ENCODE measurements around the gene ANKRD12.

Gene ANKRD12

GRCh38 chr18:9150121-9150520 lies 13.5 kb downstream of the ANKRD12 start:
- Histone ChIP-seq H3K9me3 (ENCODE audit: control insufficient read depth, insufficient read depth, low read depth, low read length) (no peaks in the 10 kb centered on the region), H3K27ac (ENCODE audit: extremely low read depth, low read depth, low read length) (no peak overlapping the region), H3K4me1 (ENCODE audit: control insufficient read depth, insufficient read depth, low read length) (peaks cover 4% of the 10 kb centered on the region; the same call in 1 of the 2 replicates), H3K4me3 (ENCODE audit: low read depth, low read length) (no peak overlapping the region), H3K36me3 (ENCODE audit: control insufficient read depth in 2 of 2, insufficient read depth in 1 of 2, low read length in 2 of 2) (no peaks in the 10 kb centered on the region)
- ChIA-PET CTCF (interaction anchor here (1.2 to 1.4 kb wide), 2 partner anchors 10 to 76 kb away, joined by 3 to 6 read pairs; no protein-coding TSS in a partner anchor), POLR2A (no interaction called here)
- TF ChIP-seq ZNF677 (tag by site-specific recombination; IDR thresholded peaks at IDR 0.05) (no peak), WT1 (tag by site-specific recombination; IDR thresholded peaks at IDR 0.05) (no peak), ZSCAN5A (tag by site-specific recombination; IDR thresholded peaks at IDR 0.05) (no peak), ZNF155 (tag by site-specific recombination; IDR thresholded peaks at IDR 0.05) (no peak), GFI1B (tag by site-specific recombination; IDR thresholded peaks at IDR 0.05) (no peak), ZNF426 (tag by site-specific recombination; IDR thresholded peaks at IDR 0.05) (no peak), ZSCAN30 (tag by site-specific recombination; IDR thresholded peaks at IDR 0.05) (no peak), ZNF391 (tag by site-specific recombination; IDR thresholded peaks at IDR 0.05; ENCODE audit: borderline replicate concordance, low read depth) (no peak), ZNF473 (tag by site-specific recombination; IDR thresholded peaks at IDR 0.05) (no peak), SP7 (tag by site-specific recombination; IDR thresholded peaks at IDR 0.05) (no peak), KLF8 (tag by site-specific recombination; IDR thresholded peaks at IDR 0.05) (no peak), ZBTB17 (tag by site-specific recombination; IDR thresholded peaks at IDR 0.05) (no peak), ZNF146 (tag by site-specific recombination; IDR thresholded peaks at IDR 0.05) (no peak), ZNF624 (tag by site-specific recombination; IDR thresholded peaks at IDR 0.05) (no peak), FEZF1 (tag by site-specific recombination; IDR thresholded peaks at IDR 0.05) (no peak)
- TF ChIP-seq, protein P1, sequence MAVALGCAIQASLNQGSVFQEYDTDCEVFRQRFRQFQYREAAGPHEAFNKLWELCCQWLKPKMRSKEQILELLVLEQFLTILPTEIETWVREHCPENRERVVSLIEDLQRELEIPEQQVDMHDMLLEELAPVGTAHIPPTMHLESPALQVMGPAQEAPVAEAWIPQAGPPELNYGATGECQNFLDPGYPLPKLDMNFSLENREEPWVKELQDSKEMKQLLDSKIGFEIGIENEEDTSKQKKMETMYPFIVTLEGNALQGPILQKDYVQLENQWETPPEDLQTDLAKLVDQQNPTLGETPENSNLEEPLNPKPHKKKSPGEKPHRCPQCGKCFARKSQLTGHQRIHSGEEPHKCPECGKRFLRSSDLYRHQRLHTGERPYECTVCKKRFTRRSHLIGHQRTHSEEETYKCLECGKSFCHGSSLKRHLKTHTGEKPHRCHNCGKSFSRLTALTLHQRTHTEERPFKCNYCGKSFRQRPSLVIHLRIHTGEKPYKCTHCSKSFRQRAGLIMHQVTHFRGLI (tag by site-specific recombination; IDR thresholded peaks at IDR 0.05) = no peak
- TF ChIP-seq, protein P2, sequence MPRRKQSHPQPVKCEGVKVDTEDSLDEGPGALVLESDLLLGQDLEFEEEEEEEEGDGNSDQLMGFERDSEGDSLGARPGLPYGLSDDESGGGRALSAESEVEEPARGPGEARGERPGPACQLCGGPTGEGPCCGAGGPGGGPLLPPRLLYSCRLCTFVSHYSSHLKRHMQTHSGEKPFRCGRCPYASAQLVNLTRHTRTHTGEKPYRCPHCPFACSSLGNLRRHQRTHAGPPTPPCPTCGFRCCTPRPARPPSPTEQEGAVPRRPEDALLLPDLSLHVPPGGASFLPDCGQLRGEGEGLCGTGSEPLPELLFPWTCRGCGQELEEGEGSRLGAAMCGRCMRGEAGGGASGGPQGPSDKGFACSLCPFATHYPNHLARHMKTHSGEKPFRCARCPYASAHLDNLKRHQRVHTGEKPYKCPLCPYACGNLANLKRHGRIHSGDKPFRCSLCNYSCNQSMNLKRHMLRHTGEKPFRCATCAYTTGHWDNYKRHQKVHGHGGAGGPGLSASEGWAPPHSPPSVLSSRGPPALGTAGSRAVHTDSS (tag by site-specific recombination; IDR thresholded peaks at IDR 0.05) = no peak
- TF ChIP-seq, protein P3, sequence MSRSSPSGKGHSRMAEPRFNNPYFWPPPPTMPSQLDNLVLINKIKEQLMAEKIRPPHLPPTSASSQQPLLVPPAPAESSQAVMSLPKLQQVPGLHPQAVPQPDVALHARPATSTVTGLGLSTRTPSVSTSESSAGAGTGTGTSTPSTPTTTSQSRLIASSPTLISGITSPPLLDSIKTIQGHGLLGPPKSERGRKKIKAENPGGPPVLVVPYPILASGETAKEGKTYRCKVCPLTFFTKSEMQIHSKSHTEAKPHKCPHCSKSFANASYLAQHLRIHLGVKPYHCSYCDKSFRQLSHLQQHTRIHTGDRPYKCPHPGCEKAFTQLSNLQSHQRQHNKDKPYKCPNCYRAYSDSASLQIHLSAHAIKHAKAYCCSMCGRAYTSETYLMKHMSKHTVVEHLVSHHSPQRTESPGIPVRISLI (tag by site-specific recombination; IDR thresholded peaks at IDR 0.05) = no peak

- POLR2A ChIA-PET = no interaction called here
- no peaks in the 10 kb centered on the region for H3K36me3 ChIP-seq (ENCODE audit: control insufficient read depth in 2 of 2, insufficient read depth in 1 of 2, low read length in 2 of 2)
- no peak overlapping the region for H3K27ac ChIP-seq (ENCODE audit: extremely low read depth, low read depth, low read length)
- CTCF ChIA-PET = interaction anchor here (1.3 to 1.4 kb wide), 2 partner anchors 79 to 498 kb away, joined by 3 to 4 read pairs; no protein-coding TSS in a partner anchor
- no peak overlapping the region for H3K4me3 ChIP-seq (ENCODE audit: low read depth, low read length)
- H3K9me3 ChIP-seq (ENCODE audit: control insufficient read depth, insufficient read depth, low read depth, low read length) = no peaks in the 10 kb centered on the region
- H3K4me1 ChIP-seq (ENCODE audit: control insufficient read depth, insufficient read depth, low read length) = no peaks in the 10 kb centered on the region
- TF ChIP-seq ZNF138 (tag by site-specific recombination; IDR thresholded peaks at IDR 0.05; ENCODE audit: borderline replicate concordance) (no peak), GLI2 (tag by site-specific recombination; IDR thresholded peaks at IDR 0.05; ENCODE audit: borderline replicate concordance, low read depth) (no peak), ZNF335 (tag by site-specific recombination; conservative IDR thresholded peaks at IDR 0.05) (no peak), MYNN (tag by site-specific recombination; IDR thresholded peaks at IDR 0.05; ENCODE audit: borderline replicate concordance) (no peak), ZNF202 (tag by site-specific recombination; IDR thresholded peaks at IDR 0.05; ENCODE audit: borderline replicate concordance) (no peak), ZNF146 (tag by site-specific recombination; IDR thresholded peaks at IDR 0.05) (no peak), PRDM1 (tag by site-specific recombination; IDR thresholded peaks at IDR 0.05) (no peak), OVOL3 (tag by site-specific recombination; IDR thresholded peaks at IDR 0.05) (no peak), ZNF433 (tag by site-specific recombination; IDR thresholded peaks at IDR 0.05; ENCODE audit: low read depth) (no peak), ZNF76 (tag by site-specific recombination; IDR thresholded peaks at IDR 0.05; ENCODE audit: borderline replicate concordance, low read depth) (no peak), HOXC10 (CRISPR knock-in tag; IDR thresholded peaks at IDR 0.05) (no peak), ZBTB48 (tag by site-specific recombination; IDR thresholded peaks at IDR 0.05) (no peak), ZNF843 (tag by site-specific recombination; IDR thresholded peaks at IDR 0.05) (no peak)
These were observed 16.7 kb downstream of the ANKRD12 start for GRCh38 chr18:9153256-9153655.

Data from HEK293 (cell line).